Fibroblast of lung (primary cell): ENCODE measurements around the gene GAL. TPM values are rescaled to one million over a fixed set of nuclear protein-coding genes. Genes with fewer than 3 reads are reported as not detected.

Source experiments
- DNase-seq, 2 donors: peaks; one replicate each; pipeline versions ENCODE4 v3.0.0 to v3.0.0-alpha.2; 2010; ENCODE audit warnings: low read depth in 2 of 2
- H2AFZ ChIP-seq: 2 replicates; pipeline ENCODE4 v1.5.1; 2012; ENCODE audit warnings: low read length, control low read depth, inconsistent platforms
- H3K27ac ChIP-seq: 2 replicates; pipeline ENCODE4 v1.5.1; 2011; ENCODE audit warnings: low read length, control low read depth; ENCODE audit not compliant: insufficient read depth
- H3K27me3 ChIP-seq: 2 replicates; pipeline ENCODE4 v1.5.1; 2011; ENCODE audit warnings: mild to moderate bottlenecking, low read length; ENCODE audit not compliant: control insufficient read depth, insufficient read depth
- H3K36me3 ChIP-seq: 2 replicates; pipeline ENCODE4 v1.5.1; 2011; ENCODE audit warnings: low read length; ENCODE audit not compliant: control insufficient read depth, insufficient read depth
- H3K4me1 ChIP-seq: 2 replicates; pipeline ENCODE4 v1.5.1; 2011; ENCODE audit warnings: low read length; ENCODE audit not compliant: control insufficient read depth, insufficient read depth; ENCODE audit errors: extremely low read depth
- H3K4me2 ChIP-seq: 2 replicates; pipeline ENCODE4 v1.5.1; 2011; ENCODE audit warnings: low read length, control low read depth; ENCODE audit not compliant: insufficient read depth; ENCODE audit errors: extremely low read depth
- H3K4me3 ChIP-seq, 4 experiments: fragments of 200-600 bp in 1 of 4; sonication (generic) in 1 of 4; replicated peaks in 1 of 4; 2 replicates each; pipeline ENCODE4 v1.5.1; 2011 to 2016; ENCODE audit warnings: low read length in 4 of 4, low read depth in 3 of 4, mild to moderate bottlenecking in 3 of 4, control low read depth in 2 of 4, inconsistent platforms in 1 of 4, mixed read lengths in 1 of 4; ENCODE audit not compliant: insufficient read depth in 1 of 4; ENCODE audit errors: control extremely low read depth in 1 of 4
- H3K79me2 ChIP-seq: 2 replicates; pipeline ENCODE4 v1.5.1; 2012; ENCODE audit warnings: mild to moderate bottlenecking, low read length, inconsistent platforms; ENCODE audit not compliant: control insufficient read depth, insufficient read depth
- H3K9ac ChIP-seq: 2 replicates; pipeline ENCODE4 v1.5.1; 2011; ENCODE audit warnings: mild to moderate bottlenecking, low read length, control low read depth; ENCODE audit not compliant: insufficient read depth
- H3K9me3 ChIP-seq: 2 replicates; pipeline ENCODE4 v1.5.1; 2012; ENCODE audit warnings: low read depth, low read length; ENCODE audit not compliant: control insufficient read depth, insufficient read depth
- H4K20me1 ChIP-seq: 2 replicates; pipeline ENCODE4 v1.5.1; 2011; ENCODE audit warnings: low read length; ENCODE audit not compliant: control insufficient read depth, insufficient read depth; ENCODE audit errors: extremely low read depth
- CTCF ChIP-seq, 2 donors: IDR thresholded peaks in 1 of 2; conservative IDR thresholded peaks in 1 of 2; 1 replicate in 1 of 2; 2 replicates in 1 of 2; pipeline ENCODE4 v1.5.1; 2011 to 2012; ENCODE audit warnings: low read length in 2 of 2, control low read depth in 1 of 2, inconsistent platforms in 1 of 2, low read depth in 1 of 2, mild to moderate bottlenecking in 1 of 2
- EZH2 ChIP-seq: IDR thresholded peaks from 2 replicates; pipeline ENCODE4 v1.5.1; 2012; ENCODE audit warnings: low read length, control low read depth, mild to moderate bottlenecking; ENCODE audit errors: missing control alignments
- polyA plus RNA-seq, 2 donors: library from polyadenylated mRNA; depleted of rRNA in 1 of 2; stranded (reverse) in 1 of 2; unstranded in 1 of 2; fragments of >200 nt; gene quantifications; 2 replicates each; pipeline ENCODE4 v1.2.1, GENCODE V29; 2011 to 2012; ENCODE audit warnings: missing spikeins in 1 of 2
- total RNA-seq: library from RNA; depleted of rRNA; stranded (reverse); fragments of >200 nt; gene quantifications from 2 replicates; pipeline ENCODE4 v1.2.1, GENCODE V29; 2014

Gene GAL
- total and polyA plus RNA-seq, 2 donors (not counting 1 experiment from before 2014, with no cell fraction given) = 1.6 to 5.4 TPM

GRCh38 chr11:68683536-68684384 lies 584 bp upstream of the GAL start:
- no peaks in the 10 kb centered on the region for H3K9me3 ChIP-seq
- no peak for TF ChIP-seq EZH2
- TF ChIP-seq CTCF (conservative IDR thresholded peaks at IDR 0.05 in 1 of 2, IDR thresholded peaks at IDR 0.05 in 1 of 2; ENCODE audit: low read depth in 1 of 2, low read length in 2 of 2) = no peak
- no peak overlapping the region for H2AFZ ChIP-seq
- H3K27me3 ChIP-seq = peaks cover 10% of the 10 kb centered on the region
- H3K9ac ChIP-seq = no peak overlapping the region
- no peak for DNase-seq
- H3K27ac ChIP-seq = no peak overlapping the region
- peak overlapping the region in 1 of 4 experiments; percentile 57 for H3K4me3 ChIP-seq
- no peaks in the 10 kb centered on the region for H3K79me2 ChIP-seq
- H3K36me3 ChIP-seq = no peaks in the 10 kb centered on the region
- no peaks in the 10 kb centered on the region for H4K20me1 ChIP-seq
- no peaks in the 10 kb centered on the region for H3K4me1 ChIP-seq
- peak overlapping the region; percentile 68 for H3K4me2 ChIP-seq

DNA sequence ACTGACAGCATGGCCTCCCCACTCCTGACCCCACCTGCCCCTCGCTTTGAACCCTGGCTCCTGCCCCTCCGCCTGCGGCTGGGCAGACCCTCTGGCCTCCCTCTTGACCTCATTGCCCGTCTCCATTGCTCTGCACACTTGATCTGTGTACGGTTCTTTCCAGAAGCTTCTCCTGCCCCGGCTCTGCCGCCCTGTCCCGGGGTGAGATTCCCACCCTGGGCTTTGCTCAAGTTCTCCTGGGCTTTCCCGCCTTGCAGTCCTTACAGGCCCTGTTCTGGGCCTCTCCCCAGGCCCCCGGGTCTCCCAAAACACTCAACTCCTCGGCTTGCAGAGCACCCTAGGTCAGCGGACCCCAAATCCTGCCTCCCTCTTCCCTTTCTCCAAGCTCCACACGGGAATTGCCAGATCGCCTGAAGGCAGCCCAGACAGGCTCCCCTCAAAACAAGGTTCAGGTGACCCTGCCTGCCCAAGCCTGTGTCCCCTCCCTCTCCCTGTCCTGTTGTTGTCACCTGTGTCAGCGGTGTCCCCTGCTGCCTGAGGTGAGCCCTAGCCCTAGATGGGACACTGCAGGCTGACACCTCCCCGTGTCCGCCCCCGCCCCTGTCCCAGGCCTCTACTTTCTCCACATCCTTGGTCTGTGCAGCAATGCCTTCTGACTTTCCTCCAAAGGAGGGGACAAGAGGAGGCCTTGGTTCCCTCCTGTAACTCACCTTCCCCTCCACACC lies 1.5 kb downstream of the GAL start:
- no peak overlapping the region for H3K9ac ChIP-seq
- no peaks in the 10 kb centered on the region for H3K4me1 ChIP-seq
- H3K27ac ChIP-seq = no peak overlapping the region
- no peak overlapping the region for H3K4me3 ChIP-seq
- no peaks in the 10 kb centered on the region for H3K79me2 ChIP-seq
- peaks cover 10% of the 10 kb centered on the region for H3K27me3 ChIP-seq
- H3K36me3 ChIP-seq = no peaks in the 10 kb centered on the region
- DNase-seq = no peak
- H2AFZ ChIP-seq = no peak overlapping the region
- TF ChIP-seq CTCF (conservative IDR thresholded peaks at IDR 0.05 in 1 of 2, IDR thresholded peaks at IDR 0.05 in 1 of 2; ENCODE audit: low read depth in 1 of 2, low read length in 2 of 2) = no peak
- no peak for TF ChIP-seq EZH2
- no peaks in the 10 kb centered on the region for H4K20me1 ChIP-seq
- H3K9me3 ChIP-seq = no peaks in the 10 kb centered on the region
- H3K4me2 ChIP-seq = no peak overlapping the region

GRCh38 chr11:68686486-68686885 lies 2.1 kb downstream of the GAL start:
- no peak for DNase-seq
- Histone ChIP-seq H3K27me3 (peaks cover 10% of the 10 kb centered on the region), H3K36me3 (no peaks in the 10 kb centered on the region)

More at GRCh38 chr11:68686486-68686885, 2.1 kb downstream of the GAL start:
- no peaks in the 10 kb centered on the region for H3K4me1 ChIP-seq
- no peaks in the 10 kb centered on the region for H4K20me1 ChIP-seq
- no peaks in the 10 kb centered on the region for H3K79me2 ChIP-seq
- H2AFZ ChIP-seq = no peak overlapping the region
- no peaks in the 10 kb centered on the region for H3K9me3 ChIP-seq
- H3K9ac ChIP-seq = no peak overlapping the region
- no peak overlapping the region for H3K27ac ChIP-seq
- TF ChIP-seq EZH2 (no peak), CTCF (conservative IDR thresholded peaks at IDR 0.05 in 1 of 2, IDR thresholded peaks at IDR 0.05 in 1 of 2; ENCODE audit: low read depth in 1 of 2, low read length in 2 of 2) (no peak)
- H3K4me3 ChIP-seq = no peak overlapping the region
- no peak overlapping the region for H3K4me2 ChIP-seq
